H9 (cell line): ENCODE measurements around the gene ZNF484. TPM values are rescaled to one million over a fixed set of nuclear protein-coding genes. Genes with fewer than 3 reads are reported as not detected.
"Not testable (repeated sequence)": the region's sequence is repeated elsewhere in the genome, so short reads cannot be mapped to it uniquely, and the experiment has no call there.

Experiments used
- DNase-seq: peaks from one replicate; pipeline ENCODE4 v3.0.0-alpha.2; 2017
- H2AFZ ChIP-seq: one replicate; pipeline ENCODE4 v1.6.1; 2013; ENCODE audit warnings: mild to moderate bottlenecking, low read length, control low read depth, moderate library complexity
- H2AK5ac ChIP-seq: 2 replicates; pipeline ENCODE4 v1.6.1; 2013; ENCODE audit warnings: low read length, control low read depth, mixed read lengths; ENCODE audit not compliant: insufficient read length
- H2BK120ac ChIP-seq: one replicate; pipeline ENCODE4 v1.6.1; 2013; ENCODE audit warnings: low read depth, mild to moderate bottlenecking, low read length, control low read depth, inconsistent platforms; ENCODE audit not compliant: poor library complexity, severe bottlenecking
- H2BK12ac ChIP-seq: 2 replicates; pipeline ENCODE4 v1.6.1; 2013; ENCODE audit warnings: low read length, control low read depth, mixed read lengths, low read depth; ENCODE audit not compliant: insufficient read length
- H2BK15ac ChIP-seq: 2 replicates; pipeline ENCODE4 v1.6.1; 2013; ENCODE audit warnings: low read depth, low read length, control low read depth
- H2BK20ac ChIP-seq: one replicate; pipeline ENCODE4 v1.6.1; 2013; ENCODE audit warnings: low read depth, mild to moderate bottlenecking, low read length, control low read depth, inconsistent platforms; ENCODE audit not compliant: poor library complexity, severe bottlenecking
- H2BK5ac ChIP-seq: 2 replicates; pipeline ENCODE4 v1.6.1; 2013; ENCODE audit warnings: low read length, control low read depth, mixed read lengths; ENCODE audit not compliant: insufficient read length
- H3K14ac ChIP-seq: 2 replicates; pipeline ENCODE4 v1.6.1; 2013; ENCODE audit warnings: low read length, control low read depth; ENCODE audit not compliant: insufficient read depth
- H3K18ac ChIP-seq: 2 replicates; pipeline ENCODE4 v1.6.1; 2013; ENCODE audit warnings: low read depth, mild to moderate bottlenecking, mixed read lengths, low read length, control low read depth; ENCODE audit not compliant: insufficient read length
- H3K23ac ChIP-seq: 2 replicates; pipeline ENCODE4 v1.6.1; 2013; ENCODE audit warnings: low read length, control low read depth, mixed read lengths, low read depth; ENCODE audit not compliant: insufficient read length
- H3K23me2 ChIP-seq: 2 replicates; pipeline ENCODE4 v1.6.1; 2013; ENCODE audit warnings: low read depth, mild to moderate bottlenecking, mixed read lengths, low read length, control low read depth; ENCODE audit not compliant: insufficient read length, poor library complexity, severe bottlenecking
- H3K27ac ChIP-seq: 2 replicates; pipeline ENCODE4 v1.5.1; 2013; ENCODE audit warnings: low read length, control low read depth, mixed read lengths, low read depth; ENCODE audit not compliant: insufficient read length
- H3K27me3 ChIP-seq: 2 replicates; pipeline ENCODE4 v1.6.1; 2013; ENCODE audit warnings: low read length, control low read depth, inconsistent platforms; ENCODE audit not compliant: insufficient read depth
- H3K4ac ChIP-seq: 2 replicates; pipeline ENCODE4 v1.6.1; 2013; ENCODE audit warnings: low read depth, mild to moderate bottlenecking, control low read depth, inconsistent platforms, low read length, moderate library complexity
- H3K4me1 ChIP-seq: 2 replicates; pipeline ENCODE4 v1.6.1; 2013; ENCODE audit warnings: low read length, control low read depth, inconsistent platforms; ENCODE audit not compliant: insufficient read depth
- H3K4me2 ChIP-seq: 2 replicates; pipeline ENCODE4 v1.6.1; 2013; ENCODE audit warnings: low read length, control low read depth, mixed read lengths; ENCODE audit not compliant: insufficient read length, insufficient read depth
- H3K56ac ChIP-seq: 2 replicates; pipeline ENCODE4 v1.6.1; 2013; ENCODE audit warnings: low read depth, mild to moderate bottlenecking, mixed read lengths, low read length, control low read depth; ENCODE audit not compliant: insufficient read length
- H3K79me1 ChIP-seq: 2 replicates; pipeline ENCODE4 v1.6.1; 2013; ENCODE audit warnings: low read depth, mild to moderate bottlenecking, moderate library complexity, low read length, control low read depth, inconsistent platforms; ENCODE audit not compliant: insufficient read depth, poor library complexity, severe bottlenecking
- H3K79me2 ChIP-seq: 2 replicates; pipeline ENCODE4 v1.6.1; 2013; ENCODE audit warnings: low read length, control low read depth, inconsistent platforms; ENCODE audit not compliant: insufficient read depth
- H3K9ac ChIP-seq: 2 replicates; pipeline ENCODE4 v1.6.1; 2013; ENCODE audit warnings: low read length, control low read depth, mixed read lengths; ENCODE audit not compliant: insufficient read length; ENCODE audit errors: extremely low read depth
- H3K9me3 ChIP-seq: one replicate; pipeline ENCODE4 v1.6.1; 2013; ENCODE audit warnings: low read depth, low read length, inconsistent platforms; ENCODE audit not compliant: control insufficient read depth
- H3T11ph ChIP-seq: one replicate; pipeline ENCODE4 v1.6.1; 2013; ENCODE audit warnings: mild to moderate bottlenecking, low read length, control low read depth, inconsistent platforms
- H4K20me1 ChIP-seq: one replicate; pipeline ENCODE4 v1.6.1; 2013; ENCODE audit not compliant: control insufficient read depth, insufficient read length, insufficient read depth
- H4K5ac ChIP-seq: 2 replicates; pipeline ENCODE4 v1.6.1; 2013; ENCODE audit warnings: low read depth, mild to moderate bottlenecking, mixed read lengths, low read length, control low read depth; ENCODE audit not compliant: insufficient read length
- H4K8ac ChIP-seq: replicated peaks from 2 replicates; pipeline ENCODE4 v1.6.1; 2013; ENCODE audit warnings: low read length, control low read depth, mixed read lengths, low read depth; ENCODE audit not compliant: insufficient read length
- H4K91ac ChIP-seq: 2 replicates; pipeline ENCODE4 v1.6.1; 2013; ENCODE audit warnings: low read depth, mild to moderate bottlenecking, moderate library complexity, mixed read lengths, low read length, control low read depth; ENCODE audit not compliant: insufficient read length
- H3K27ac Mint-ChIP-seq, 3 experiments: 2 replicates in 2 of 3; 3 replicates in 1 of 3; pipeline ENCODE4 v1.8.0; 2020 to 2021; ENCODE audit warnings: mixed read lengths in 3 of 3, mild to moderate bottlenecking in 1 of 3, moderate library complexity in 1 of 3
- H3K27me3 Mint-ChIP-seq: 2 replicates; pipeline ENCODE4 v1.8.0; 2021; ENCODE audit warnings: low read depth, mild to moderate bottlenecking, moderate library complexity, mixed read lengths
- H3K36me3 Mint-ChIP-seq, 3 experiments: 2 replicates in 2 of 3; 3 replicates in 1 of 3; pipeline ENCODE4 v1.8.0; 2020 to 2021; ENCODE audit warnings: low read depth in 3 of 3, mixed read lengths in 3 of 3; ENCODE audit not compliant: insufficient read depth in 1 of 3
- H3K4me1 Mint-ChIP-seq, 2 experiments: 2 replicates each; pipeline ENCODE4 v1.8.0; 2020; ENCODE audit warnings: mixed read lengths in 2 of 2
- H3K4me3 Mint-ChIP-seq, 2 experiments: 2 replicates in 1 of 2; 3 replicates in 1 of 2; pipeline ENCODE4 v1.8.0; 2020 to 2021; ENCODE audit warnings: mild to moderate bottlenecking in 2 of 2, mixed read lengths in 2 of 2, moderate library complexity in 1 of 2
- H3K9me3 Mint-ChIP-seq, 2 experiments: 2 replicates in 1 of 2; 3 replicates in 1 of 2; pipeline ENCODE4 v1.8.0; 2020; ENCODE audit warnings: mild to moderate bottlenecking in 2 of 2, mixed read lengths in 2 of 2, moderate library complexity in 1 of 2
- WGBS: extraction: QIAGEN DNeasy Blood & Tissue Kit; methylation state at CpG from one replicate; pipeline ENCODE4 v1.1.7; 2013; ENCODE audit warnings: missing lambda C conversion rate, low lambda C conversion rate, mixed read lengths; ENCODE audit not compliant: insufficient read length; ENCODE audit errors: extremely low coverage; 5-methylcytosine and 5-hydroxymethylcytosine counted together
- total RNA-seq: library from RNA; stranded (reverse); gene quantifications from 2 replicates; pipeline ENCODE4 v1.2.1, GENCODE V29; 2021
- TF ChIP-seq, protein P1 (sequence below): fragments of 200-600 bp; sonication (generic); conservative IDR thresholded peaks from 3 replicates; pipeline ENCODE4 v1.8.0; 2021; ENCODE audit warnings: antibody characterized with exemption, mild to moderate bottlenecking

Gene ZNF484
- total RNA-seq, 1 experiment from 2014 or later, result 10.2 TPM

DNA sequence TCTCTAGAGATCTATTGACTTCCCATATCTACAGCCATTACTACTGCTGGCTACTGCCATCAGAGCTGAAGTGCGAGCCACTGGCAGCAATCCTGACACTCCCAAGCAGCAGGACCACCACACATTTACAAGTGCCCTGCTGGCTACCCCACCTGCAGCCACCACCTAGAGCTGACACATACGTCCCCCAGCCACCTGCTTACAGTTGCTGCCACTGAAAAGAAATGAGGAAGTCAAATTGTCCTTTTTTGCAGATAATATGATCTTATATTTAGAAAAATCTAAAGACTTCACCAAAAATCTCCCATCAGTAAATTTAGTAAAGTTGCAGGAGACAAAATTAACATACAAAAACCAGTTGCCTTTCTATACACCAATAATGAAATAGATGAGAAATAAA is 48.4 kb downstream of the ZNF484 start:
- Histone ChIP-seq H3K79me2 (no peaks in the 10 kb centered on the region), H3K27me3 (no peaks in the 10 kb centered on the region), H2BK5ac (no peak overlapping the region), H3K23me2 (no peaks in the 10 kb centered on the region), H3K79me1 (no peaks in the 10 kb centered on the region), H3K18ac (no peak overlapping the region), H3K9ac (no peak overlapping the region), H3K4me2 (no peak overlapping the region), H3K4ac (no peak overlapping the region), H4K91ac (no peak overlapping the region), H2AFZ (no peak overlapping the region), H2AK5ac (no peak overlapping the region), H4K5ac (no peak overlapping the region), H2BK15ac (no peak overlapping the region), H4K8ac (no peak overlapping the region), H3K4me1 (no peaks in the 10 kb centered on the region), H3K14ac (no peak overlapping the region), H3T11ph (no peak overlapping the region), H3K56ac (no peak overlapping the region), H4K20me1 (no peaks in the 10 kb centered on the region), H3K27ac (no peak overlapping the region), H2BK20ac (no peak overlapping the region), H3K9me3 (no peaks in the 10 kb centered on the region), H2BK120ac (no peak overlapping the region), H2BK12ac (no peak overlapping the region), H3K23ac (no peak overlapping the region)
- Mint-ChIP-seq H3K9me3 (peaks cover 26 to 27% of the 10 kb centered on the region in 2 experiments), H3K4me1 (no peaks in the 10 kb centered on the region), H3K36me3 (peaks cover 8 to 17% (median 16%) of the 10 kb centered on the region in 3 experiments), H3K4me3 (no peak overlapping the region), H3K27me3 (peaks cover 6% of the 10 kb centered on the region), H3K27ac (no peak overlapping the region; a peak in 1 of 7 replicates)
- no peak for DNase-seq
- TF ChIP-seq, protein P1, sequence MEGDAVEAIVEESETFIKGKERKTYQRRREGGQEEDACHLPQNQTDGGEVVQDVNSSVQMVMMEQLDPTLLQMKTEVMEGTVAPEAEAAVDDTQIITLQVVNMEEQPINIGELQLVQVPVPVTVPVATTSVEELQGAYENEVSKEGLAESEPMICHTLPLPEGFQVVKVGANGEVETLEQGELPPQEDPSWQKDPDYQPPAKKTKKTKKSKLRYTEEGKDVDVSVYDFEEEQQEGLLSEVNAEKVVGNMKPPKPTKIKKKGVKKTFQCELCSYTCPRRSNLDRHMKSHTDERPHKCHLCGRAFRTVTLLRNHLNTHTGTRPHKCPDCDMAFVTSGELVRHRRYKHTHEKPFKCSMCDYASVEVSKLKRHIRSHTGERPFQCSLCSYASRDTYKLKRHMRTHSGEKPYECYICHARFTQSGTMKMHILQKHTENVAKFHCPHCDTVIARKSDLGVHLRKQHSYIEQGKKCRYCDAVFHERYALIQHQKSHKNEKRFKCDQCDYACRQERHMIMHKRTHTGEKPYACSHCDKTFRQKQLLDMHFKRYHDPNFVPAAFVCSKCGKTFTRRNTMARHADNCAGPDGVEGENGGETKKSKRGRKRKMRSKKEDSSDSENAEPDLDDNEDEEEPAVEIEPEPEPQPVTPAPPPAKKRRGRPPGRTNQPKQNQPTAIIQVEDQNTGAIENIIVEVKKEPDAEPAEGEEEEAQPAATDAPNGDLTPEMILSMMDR, result no peak
- no CpG with 5 or more reads among the region's 2 CpGs for WGBS

DNA sequence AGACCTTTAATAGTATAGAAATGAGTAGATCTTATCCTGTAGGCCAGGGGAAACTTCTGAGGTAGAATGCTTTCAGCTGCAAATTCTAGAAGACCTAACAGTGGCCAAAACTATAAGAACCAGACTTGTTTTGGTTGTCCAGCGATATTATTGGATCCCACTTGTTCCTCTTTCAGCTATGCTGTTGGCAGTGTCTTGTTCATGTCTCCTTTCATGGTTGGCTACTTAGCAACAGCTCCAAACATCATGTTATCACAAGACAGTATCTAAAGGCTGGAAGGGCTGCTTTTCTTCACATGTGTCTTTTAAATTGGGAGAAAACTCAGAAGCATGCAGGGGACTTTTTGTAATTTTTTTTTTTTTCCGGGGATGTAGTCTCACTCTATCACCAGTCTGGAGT is 52.8 kb downstream of the ZNF484 start:
- H2BK20ac ChIP-seq, H3K27ac Mint-ChIP-seq, H3K4me1 ChIP-seq, H3K4me3 Mint-ChIP-seq, H3K9me3 Mint-ChIP-seq, H3K27ac ChIP-seq, H3K14ac ChIP-seq, H3K9me3 ChIP-seq, H3K18ac ChIP-seq, H3K9ac ChIP-seq, H3K4me2 ChIP-seq, H4K20me1 ChIP-seq, H3K23me2 ChIP-seq, H2BK5ac ChIP-seq, H3K27me3 ChIP-seq, H2BK15ac ChIP-seq, DNase-seq, H2BK12ac ChIP-seq, H3K79me1 ChIP-seq, H3K36me3 Mint-ChIP-seq, H3T11ph ChIP-seq, H2AK5ac ChIP-seq, H4K5ac ChIP-seq, H3K79me2 ChIP-seq, H3K56ac ChIP-seq, H3K23ac ChIP-seq, H2AFZ ChIP-seq, H2BK120ac ChIP-seq, H4K8ac ChIP-seq, H3K4ac ChIP-seq, H4K91ac ChIP-seq, H3K4me1 Mint-ChIP-seq, H3K27me3 Mint-ChIP-seq: not testable (repeated sequence)
- WGBS, result no CpG with 5 or more reads among the region's 2 CpGs
